Bone marrow (tissue), 2 donors: ENCODE results near the gene RAB40B.
A peak's percentile ranks its signal among the peaks of the same experiment; 100 is the strongest.

Experiments used
- DNase-seq, 2 donors: peaks; one replicate each; lab custom pipeline; 2025; lab: John Stamatoyannopoulos, UW

RAB40B gene

GRCh38 chr17:82649501-82650261, 48.8 kb downstream of the RAB40B start:
- no peak for DNase-seq

GRCh38 chr17:82648742-82649331, 49.7 kb downstream of the RAB40B start:
- DNase-seq: no peak

- peak; percentile 67 to 70 for DNase-seq
Observed at GRCh38 chr17:82648165-82648668, 50.3 kb downstream of the RAB40B start, which contains the start of gene WDR45B. WDR45B (minus strand) TSS chr17:82648444; CDS start chr17:82648340, 104 bp downstream.

GRCh38 chr17:82647593-82648164, 50.8 kb downstream of the RAB40B start:
- DNase-seq: peak in 1 of 2 donors; percentile 11

GRCh38 chr17:82645516-82645915, 53.0 kb downstream of the RAB40B start:
- no peak for DNase-seq

- DNase-seq: no peak
Observed at GRCh38 chr17:82644148-82644547, 54.4 kb downstream of the RAB40B start.

GRCh38 chr17:82642022-82642421, 56.5 kb downstream of the RAB40B start:
- DNase-seq: no peak

- DNase-seq: peak in 1 of 2 donors; percentile 12
Observed at GRCh38 chr17:82640036-82640435, 58.5 kb downstream of the RAB40B start.

- DNase-seq: no peak
Observed at GRCh38 chr17:82639628-82640027, 58.9 kb downstream of the RAB40B start.

GRCh38 chr17:82638183-82638773, 60.2 kb downstream of the RAB40B start:
- no peak for DNase-seq

GRCh38 chr17:82636626-82637598, 61.6 kb downstream of the RAB40B start:
- no peak for DNase-seq

GRCh38 chr17:82633343-82633742, 65.2 kb downstream of the RAB40B start:
- no peak for DNase-seq

- DNase-seq: no peak
Observed at GRCh38 chr17:82632451-82632850, 66.0 kb downstream of the RAB40B start.

- DNase-seq: no peak
Observed at GRCh38 chr17:82631544-82631943, 67.0 kb downstream of the RAB40B start.

GRCh38 chr17:82630212-82630611, 68.3 kb downstream of the RAB40B start:
- DNase-seq: no peak

- no peak for DNase-seq
Observed at GRCh38 chr17:82629748-82630147, 68.8 kb downstream of the RAB40B start.

GRCh38 chr17:82627405-82627804, 71.1 kb downstream of the RAB40B start:
- no peak for DNase-seq

- no peak for DNase-seq
Observed at GRCh38 chr17:82623707-82624106, 74.8 kb downstream of the RAB40B start.

- DNase-seq: no peak
Observed at GRCh38 chr17:82619641-82620040, 78.9 kb downstream of the RAB40B start.

- DNase-seq: no peak
Observed at GRCh38 chr17:82619211-82619610, 79.3 kb downstream of the RAB40B start.

- no peak for DNase-seq
Observed at GRCh38 chr17:82616021-82616711, 82.3 kb downstream of the RAB40B start.
